GM08714 (cell line): ENCODE results near the gene HS3ST4.

Source experiments
- H3K4me3 ChIP-seq: fragments of 200-500 bp; sonication (Bioruptor generic); 2 replicates; pipeline ENCODE4 v1.5.1; 2014; ENCODE audit warnings: mild to moderate bottlenecking, low read length, inconsistent platforms
- ZNF274 ChIP-seq: IDR thresholded peaks from 2 replicates; pipeline ENCODE4 v1.6.1; 2012; ENCODE audit warnings: mild to moderate bottlenecking, low read depth, low read length

The HS3ST4 gene

DNA sequence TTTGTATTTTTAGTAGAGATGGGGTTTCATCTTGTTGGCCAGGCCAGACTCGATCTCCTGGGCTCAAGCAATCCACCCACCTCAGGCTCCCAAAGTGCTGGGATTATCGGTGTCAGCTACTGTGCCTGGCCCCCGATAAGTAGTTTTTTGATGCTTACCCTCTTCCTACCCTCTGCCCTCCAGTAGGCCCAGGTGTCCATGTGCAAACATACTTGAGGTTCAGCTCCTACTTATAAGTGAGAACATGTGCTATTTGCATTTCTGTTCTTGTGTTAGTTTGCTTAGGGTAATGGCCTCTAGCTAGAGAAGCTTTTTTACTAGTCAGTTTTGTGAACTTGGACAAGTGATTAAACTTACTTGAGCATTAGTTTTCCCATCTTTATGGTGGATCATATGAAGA lies 136.8 kb downstream of the HS3ST4 start:
- no peak overlapping the region for H3K4me3 ChIP-seq
- no peak for TF ChIP-seq ZNF274

DNA sequence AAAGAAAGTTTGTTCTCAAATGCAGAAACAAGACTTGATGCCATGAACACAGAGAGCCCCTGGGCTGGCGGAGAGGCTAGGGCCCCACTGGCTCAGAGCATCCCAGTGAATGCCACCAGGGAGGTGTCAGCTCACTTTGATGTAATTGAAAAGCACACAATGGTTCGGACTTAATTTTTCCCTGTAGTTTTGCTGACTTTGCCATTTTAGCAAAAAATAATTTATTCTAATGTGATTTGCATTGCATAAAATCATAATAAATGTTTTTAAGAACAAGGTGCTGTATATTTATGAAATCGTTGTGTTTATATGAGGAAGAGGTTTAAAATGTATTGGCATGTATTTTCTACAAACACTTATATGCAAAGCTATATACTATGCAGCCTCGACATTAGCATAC lies 140.5 kb downstream of the HS3ST4 start:
- no peak overlapping the region for H3K4me3 ChIP-seq
- no peak for TF ChIP-seq ZNF274

GRCh38 chr16:25834101-25834500 lies 142.3 kb downstream of the HS3ST4 start:
- no peak overlapping the region for H3K4me3 ChIP-seq
- TF ChIP-seq ZNF274: no peak

- no peak for TF ChIP-seq ZNF274
- H3K4me3 ChIP-seq: no peak overlapping the region
These were observed 143.4 kb downstream of the HS3ST4 start for GRCh38 chr16:25835126-25835525.

GRCh38 chr16:25838724-25839186 lies 147.0 kb downstream of the HS3ST4 start:
- TF ChIP-seq ZNF274: no peak
- no peak overlapping the region for H3K4me3 ChIP-seq

- no peak overlapping the region for H3K4me3 ChIP-seq
- no peak for TF ChIP-seq ZNF274
These were observed 150.0 kb downstream of the HS3ST4 start for GRCh38 chr16:25841761-25842160.

DNA sequence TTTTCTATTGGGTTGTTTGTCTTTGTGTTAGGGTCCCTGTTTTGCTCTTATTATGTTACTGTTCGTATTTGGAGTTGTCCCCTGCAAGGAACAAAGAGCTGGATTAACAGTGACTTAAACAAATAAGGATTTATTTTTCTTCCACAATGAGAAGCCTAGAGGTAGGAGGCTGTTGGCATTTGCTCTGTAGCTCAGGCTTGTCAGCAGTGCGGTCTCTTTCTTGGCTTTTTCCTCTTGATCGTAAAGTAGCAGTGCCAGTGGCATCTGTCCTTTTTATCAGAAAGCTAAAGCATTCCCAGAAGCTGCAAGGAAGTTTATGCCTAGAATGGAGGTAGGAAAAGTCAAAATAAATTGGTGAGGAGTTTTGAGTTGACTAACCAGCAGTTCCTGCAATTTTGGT lies 154.1 kb downstream of the HS3ST4 start:
- no peak for TF ChIP-seq ZNF274
- H3K4me3 ChIP-seq: no peak overlapping the region

DNA sequence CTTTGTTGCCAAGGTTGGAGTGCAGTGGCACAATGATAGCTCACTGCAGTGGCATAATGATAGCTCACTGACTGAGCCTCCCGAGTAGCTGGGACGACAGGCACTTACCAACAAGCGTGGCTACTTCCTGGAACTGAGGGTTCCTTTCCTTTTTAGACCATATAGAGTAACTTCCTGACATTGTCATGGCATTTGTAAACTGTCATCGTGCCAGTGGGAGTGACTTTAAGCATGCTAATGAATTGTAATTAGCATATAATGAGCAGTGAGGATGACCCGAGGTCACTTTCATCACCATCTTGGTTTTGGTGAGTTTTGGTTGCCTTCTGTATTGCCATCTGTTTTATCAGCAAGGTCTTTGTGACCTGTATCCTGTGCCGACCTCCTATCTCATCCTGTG lies 162.4 kb downstream of the HS3ST4 start:
- no peak overlapping the region for H3K4me3 ChIP-seq
- no peak for TF ChIP-seq ZNF274

DNA sequence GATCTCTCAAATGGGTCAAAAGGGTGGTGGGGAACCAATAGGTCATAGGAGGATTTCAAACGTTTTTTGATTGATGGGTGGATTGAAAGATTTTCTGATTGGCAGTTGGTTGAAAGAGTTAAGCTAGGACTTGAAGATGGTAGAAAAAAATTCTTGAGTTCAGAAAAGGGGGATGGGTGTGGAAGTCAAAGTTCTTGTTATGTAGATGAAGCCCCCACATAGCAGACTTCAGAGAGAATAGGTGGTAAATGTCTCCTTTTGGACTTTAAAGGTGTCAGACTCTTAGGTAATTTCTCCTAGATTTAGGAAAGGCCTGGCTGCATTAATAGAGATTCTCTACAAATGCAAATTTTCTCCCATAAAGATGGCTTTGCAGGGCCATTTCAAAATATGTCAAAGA lies 163.3 kb downstream of the HS3ST4 start:
- no peak for TF ChIP-seq ZNF274
- no peak overlapping the region for H3K4me3 ChIP-seq

DNA sequence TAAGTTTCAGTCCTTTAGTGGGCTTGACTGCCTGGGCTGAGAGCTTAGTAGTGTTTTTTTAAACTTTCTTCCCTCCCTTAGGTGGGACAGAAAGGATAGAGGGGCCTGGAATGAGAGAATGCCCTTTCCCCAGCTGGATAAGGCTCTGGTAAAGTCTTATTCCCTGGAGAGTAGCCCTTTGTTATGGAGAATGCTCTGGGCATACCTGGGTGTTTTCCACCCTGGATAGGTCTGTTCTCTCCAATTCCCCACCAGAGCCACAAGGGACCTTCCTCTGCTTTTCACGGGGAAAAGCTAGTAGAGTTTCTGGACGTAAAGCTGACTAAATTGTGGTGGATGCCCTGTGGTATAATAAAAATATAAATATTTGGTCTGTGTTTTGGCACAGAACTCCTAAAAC lies 164.1 kb downstream of the HS3ST4 start:
- H3K4me3 ChIP-seq: no peak overlapping the region
- TF ChIP-seq ZNF274: no peak

DNA sequence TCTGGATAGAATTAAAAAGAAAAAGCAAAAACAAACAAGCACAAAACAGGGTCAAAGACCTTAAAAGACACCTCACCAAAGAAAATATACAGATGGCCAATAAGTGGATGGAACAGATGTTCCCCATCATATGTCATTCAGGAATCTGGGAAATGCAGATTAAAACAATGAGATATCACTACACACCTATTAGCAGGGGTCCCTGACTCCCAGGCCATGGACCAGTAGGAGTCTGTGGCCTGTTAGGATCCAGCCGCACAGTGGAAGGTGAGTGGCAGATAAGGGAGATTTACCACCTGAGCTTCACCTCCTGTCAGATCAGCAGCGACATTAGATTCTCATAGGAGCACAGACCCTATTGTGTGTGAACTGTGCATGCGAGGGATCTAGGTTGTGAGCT lies 167.9 kb downstream of the HS3ST4 start:
- TF ChIP-seq ZNF274: no peak
- H3K4me3 ChIP-seq: no peak overlapping the region

DNA sequence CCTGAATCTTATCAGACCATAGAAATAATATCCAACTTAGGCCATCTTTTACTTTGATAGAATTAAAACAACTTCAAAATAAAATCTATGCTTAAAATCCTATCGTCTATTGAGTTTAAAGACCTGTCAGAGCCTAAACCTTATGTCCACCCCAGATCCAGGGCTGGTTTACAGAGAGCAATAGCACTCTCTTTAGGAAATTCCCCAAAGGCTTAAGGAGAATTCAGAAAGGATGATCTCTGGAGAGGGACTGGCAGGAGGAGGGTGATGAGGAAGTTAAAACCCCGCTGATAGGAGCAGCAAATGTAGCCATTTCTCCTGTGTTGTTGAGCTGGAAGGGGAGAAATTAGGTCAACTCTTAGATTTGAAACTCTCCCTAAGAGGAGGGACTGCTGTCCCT lies 175.3 kb downstream of the HS3ST4 start:
- no peak overlapping the region for H3K4me3 ChIP-seq
- TF ChIP-seq ZNF274: no peak

GRCh38 chr16:25868106-25868505 lies 176.3 kb downstream of the HS3ST4 start:
- no peak for TF ChIP-seq ZNF274

DNA sequence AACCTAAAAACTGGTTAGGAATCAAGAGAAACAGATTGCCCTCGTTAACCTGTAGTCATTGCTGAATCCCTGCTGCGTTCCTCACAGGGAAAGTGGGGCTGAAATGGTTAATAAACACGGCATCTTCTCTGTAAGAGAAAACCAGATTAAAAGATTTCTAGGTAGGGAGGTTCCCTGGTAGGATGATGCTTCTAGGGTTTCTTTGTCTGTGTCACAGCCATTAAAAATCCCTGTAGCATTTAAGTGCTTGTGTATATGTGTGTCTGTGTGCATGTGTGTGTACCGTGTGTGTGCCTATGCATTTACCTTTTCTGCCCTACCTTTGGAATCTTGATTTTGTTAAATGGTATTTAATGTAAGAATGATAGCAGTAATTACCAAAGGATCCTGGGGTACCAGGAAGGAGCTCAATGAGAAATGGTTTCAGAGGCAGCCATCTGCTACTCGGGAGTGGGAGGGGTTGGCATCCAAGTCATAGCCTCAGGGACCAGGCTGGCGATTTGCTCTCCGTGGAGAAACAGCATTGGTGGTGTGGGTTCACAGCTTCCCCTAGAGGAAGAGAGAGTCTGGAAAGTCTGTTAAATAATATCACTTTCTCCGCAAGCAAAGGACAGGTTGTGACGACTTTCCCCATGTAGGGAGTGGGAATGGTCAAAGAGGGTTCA lies 177.1 kb downstream of the HS3ST4 start:
- no peak overlapping the region for H3K4me3 ChIP-seq
- TF ChIP-seq ZNF274: no peak

More at GRCh38 chr16:25868106-25868505, 176.3 kb downstream of the HS3ST4 start:
- no peak overlapping the region for H3K4me3 ChIP-seq

DNA sequence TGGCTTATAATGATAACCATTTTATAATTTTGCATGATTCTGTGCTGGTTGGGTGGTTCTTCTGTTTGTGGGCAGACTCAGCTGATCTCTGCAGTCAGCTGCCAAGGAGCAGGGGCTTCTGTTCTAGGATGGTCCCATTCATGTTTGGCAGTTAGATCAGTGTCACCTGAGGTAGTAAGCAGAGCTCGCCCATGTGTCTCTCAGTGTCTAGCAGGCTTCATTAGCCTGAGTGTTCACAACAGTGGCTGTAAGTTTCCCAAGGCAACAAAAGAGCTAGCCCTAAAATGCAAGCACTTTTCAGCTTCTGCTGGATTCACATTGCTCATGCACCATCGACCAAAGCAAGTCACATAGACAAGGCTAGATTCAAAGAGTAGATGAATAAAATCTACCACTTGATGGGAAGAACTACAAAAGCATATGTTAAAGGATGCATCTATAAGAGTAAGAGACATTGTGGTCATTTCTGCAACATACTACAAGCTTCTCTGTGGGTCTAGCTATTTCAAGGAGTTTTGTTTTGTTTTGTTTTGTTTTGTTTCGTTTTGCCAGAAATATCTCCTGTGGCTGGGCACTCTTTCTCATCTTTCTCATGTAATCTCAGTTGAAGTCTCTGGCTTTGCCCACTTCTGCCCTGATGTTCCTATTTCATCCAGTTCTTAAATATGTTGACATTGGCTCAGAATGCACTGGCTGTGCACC lies 180.8 kb downstream of the HS3ST4 start:
- TF ChIP-seq ZNF274: no peak
- no peak overlapping the region for H3K4me3 ChIP-seq
